Subcutaneous adipose tissue (tissue), 4 donors: ENCODE results near the gene PIGB. TPM values are rescaled to one million over a fixed set of nuclear protein-coding genes. Genes with fewer than 3 reads are reported as not detected.

Experiments used
- total RNA-seq, 4 donors: library from RNA; depleted of rRNA; stranded (reverse); fragments of >200 nt; gene quantifications; one replicate each; pipeline ENCODE4 v1.1.0, GENCODE V29; 2016
- TF ChIP-seq, protein P1 (sequence below): fragments of 450-650 bp; IDR thresholded peaks from one replicate; pipeline ENCODE4 v1.5.1; 2016; ENCODE audit warnings: low read depth, mild to moderate bottlenecking, control low read depth, antibody characterized with exemption, moderate library complexity

Gene PIGB
- total RNA-seq, 4 donors from 2014 or later = 11.5 to 14.7 (median 12.8) TPM

DNA sequence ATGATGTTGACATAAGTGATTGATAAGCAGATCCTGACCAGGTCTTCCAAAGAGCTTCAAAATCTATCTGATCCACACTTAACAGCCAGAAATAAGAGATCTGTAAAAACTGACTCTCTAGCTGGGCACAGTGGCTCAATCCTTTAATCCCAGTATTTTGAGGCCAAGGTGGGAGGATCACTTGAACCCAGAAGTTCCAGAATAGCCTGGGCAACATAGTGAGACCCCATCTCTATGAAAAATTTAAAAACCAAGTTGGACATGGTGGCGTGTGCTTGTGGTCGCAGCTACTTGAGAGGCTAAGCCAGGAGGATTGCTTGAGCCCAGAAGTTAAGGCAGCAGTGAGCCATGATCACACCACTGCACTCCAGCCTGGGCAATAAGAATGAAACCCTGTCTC lies 43.6 kb downstream of the PIGB start:
- TF ChIP-seq, protein P1, sequence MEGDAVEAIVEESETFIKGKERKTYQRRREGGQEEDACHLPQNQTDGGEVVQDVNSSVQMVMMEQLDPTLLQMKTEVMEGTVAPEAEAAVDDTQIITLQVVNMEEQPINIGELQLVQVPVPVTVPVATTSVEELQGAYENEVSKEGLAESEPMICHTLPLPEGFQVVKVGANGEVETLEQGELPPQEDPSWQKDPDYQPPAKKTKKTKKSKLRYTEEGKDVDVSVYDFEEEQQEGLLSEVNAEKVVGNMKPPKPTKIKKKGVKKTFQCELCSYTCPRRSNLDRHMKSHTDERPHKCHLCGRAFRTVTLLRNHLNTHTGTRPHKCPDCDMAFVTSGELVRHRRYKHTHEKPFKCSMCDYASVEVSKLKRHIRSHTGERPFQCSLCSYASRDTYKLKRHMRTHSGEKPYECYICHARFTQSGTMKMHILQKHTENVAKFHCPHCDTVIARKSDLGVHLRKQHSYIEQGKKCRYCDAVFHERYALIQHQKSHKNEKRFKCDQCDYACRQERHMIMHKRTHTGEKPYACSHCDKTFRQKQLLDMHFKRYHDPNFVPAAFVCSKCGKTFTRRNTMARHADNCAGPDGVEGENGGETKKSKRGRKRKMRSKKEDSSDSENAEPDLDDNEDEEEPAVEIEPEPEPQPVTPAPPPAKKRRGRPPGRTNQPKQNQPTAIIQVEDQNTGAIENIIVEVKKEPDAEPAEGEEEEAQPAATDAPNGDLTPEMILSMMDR = no peak

DNA sequence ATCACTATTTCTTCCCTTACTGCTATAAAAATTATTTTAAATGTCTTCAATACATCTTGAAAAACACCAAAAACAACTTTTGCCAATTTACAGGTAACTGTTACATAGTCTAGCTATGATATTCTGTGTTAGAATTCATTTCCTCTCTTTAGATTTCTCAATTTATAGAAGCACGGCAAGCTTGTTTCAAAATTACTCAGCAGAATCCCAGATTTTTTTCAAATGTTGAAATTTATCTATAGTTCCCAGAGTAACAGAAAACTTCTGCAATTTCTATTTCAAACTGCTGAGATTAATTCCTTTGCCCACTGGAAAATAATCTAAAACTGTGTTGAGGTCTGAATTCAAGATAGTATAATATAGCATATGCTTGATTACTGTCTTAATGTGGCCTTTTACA lies 48.0 kb downstream of the PIGB start:
- TF ChIP-seq, protein P1 = no peak

DNA sequence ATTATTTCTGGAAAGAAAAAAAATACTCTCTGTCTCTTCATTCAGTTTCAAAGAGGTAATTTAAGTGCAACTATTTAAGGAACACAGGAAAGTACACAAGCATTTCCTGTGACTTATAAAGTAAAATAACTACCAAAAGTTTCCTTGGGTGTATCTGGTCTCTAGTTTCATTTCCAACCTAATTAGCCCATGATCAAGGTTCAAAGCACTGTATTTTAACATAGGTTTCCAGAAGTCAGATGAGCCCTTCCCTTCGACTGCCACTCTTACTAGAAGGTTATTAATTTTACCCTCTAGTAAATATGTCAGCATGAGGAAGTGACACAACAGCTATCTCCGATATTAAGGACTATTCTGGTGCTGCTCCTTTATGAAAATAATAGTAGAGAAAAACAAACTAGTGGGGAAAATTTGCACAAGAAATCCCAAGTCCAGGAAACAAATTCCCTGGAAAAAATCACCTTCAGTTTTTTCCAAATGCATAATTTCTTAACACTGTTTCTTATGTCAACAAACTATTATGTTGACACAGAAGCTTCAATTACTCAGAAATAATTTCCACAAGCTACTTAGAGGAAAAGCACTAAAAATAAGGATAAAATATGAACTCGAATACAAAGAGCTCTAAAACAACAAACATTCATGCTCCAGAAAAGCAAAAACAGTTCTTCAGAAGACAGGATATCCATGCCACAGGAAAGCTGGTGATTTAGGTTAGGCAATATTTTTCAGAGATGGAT lies 53.8 kb downstream of the PIGB start:
- TF ChIP-seq, protein P1 = no peak

DNA sequence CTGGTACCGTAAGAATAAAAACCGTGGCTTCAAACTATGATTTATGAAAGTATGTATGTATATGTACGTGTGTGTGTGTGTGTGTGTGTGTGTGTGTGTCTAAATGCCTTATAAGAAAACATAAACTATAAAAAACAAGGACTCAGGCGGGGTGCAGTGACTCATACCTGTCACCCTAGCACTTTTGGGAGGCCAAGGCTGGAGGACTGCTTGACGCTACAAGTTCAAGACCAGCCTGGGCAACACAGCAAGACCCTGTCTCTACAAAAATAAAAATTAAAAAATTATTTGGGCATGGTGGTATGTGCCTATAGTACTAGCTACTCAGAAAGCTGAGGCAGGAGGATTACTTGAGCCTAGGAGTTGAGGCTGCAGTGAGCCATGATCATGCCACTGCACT lies 60.1 kb downstream of the PIGB start:
- TF ChIP-seq, protein P1 = no peak

DNA sequence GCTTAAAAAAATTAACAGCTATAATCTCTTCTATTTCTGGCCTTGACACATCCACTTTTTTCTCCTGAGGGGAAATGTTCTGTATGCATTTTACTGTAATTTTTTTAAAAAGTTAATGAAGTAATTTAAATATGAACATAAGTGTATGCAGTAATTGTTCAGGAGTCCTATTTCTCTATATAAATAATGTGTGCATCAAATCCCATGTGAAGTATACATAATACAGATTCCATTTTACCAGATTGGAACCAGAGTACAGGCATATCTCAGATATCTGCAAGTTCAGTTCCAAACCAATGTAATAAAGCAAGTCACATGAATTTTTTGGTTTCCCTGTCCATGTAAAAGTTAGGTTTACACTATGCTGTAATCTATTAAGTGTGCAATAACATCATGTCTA lies 62.6 kb downstream of the PIGB start:
- TF ChIP-seq, protein P1 = no peak

DNA sequence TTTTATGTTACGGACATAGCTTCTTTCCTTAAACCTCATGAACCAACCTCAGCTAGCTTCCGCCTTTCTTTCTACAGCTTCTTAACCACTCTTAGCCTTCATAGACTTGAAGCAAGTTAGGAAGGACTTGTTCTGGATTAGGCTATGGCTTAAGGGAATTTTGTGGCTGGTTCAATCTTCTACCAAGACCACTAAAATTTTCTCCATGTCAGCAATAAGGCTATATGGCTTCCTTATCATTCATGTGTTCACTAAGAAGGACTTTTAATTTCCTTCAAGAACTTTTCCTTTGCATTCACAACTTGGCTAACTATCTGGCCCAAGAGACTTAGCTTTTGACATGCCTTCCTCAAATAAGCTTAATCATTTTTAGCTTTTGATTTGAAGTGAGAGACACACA lies 64.7 kb downstream of the PIGB start:
- TF ChIP-seq, protein P1 = no peak

DNA sequence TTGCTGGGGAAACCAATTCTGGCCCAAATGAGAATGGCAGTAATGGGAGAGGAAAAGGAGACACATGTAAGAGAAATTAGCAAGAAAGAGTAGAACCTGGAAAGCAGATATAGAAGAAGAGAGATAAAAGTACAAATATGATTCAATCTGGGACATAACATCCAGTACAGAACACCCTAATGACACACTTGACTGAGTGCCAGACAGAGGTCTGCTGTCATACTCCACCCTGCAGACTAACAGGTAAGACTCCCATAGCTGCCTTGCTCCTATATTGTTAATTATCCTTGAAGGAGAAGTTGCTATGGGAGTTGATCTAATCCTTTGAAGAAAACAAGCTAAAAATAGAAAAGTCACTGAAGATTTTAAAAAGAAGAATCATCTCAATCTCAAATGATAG lies 68.0 kb downstream of the PIGB start:
- TF ChIP-seq, protein P1 = no peak
